ENCODE results near the gene PRKCA. TPM values are rescaled to one million over a fixed set of nuclear protein-coding genes. Genes with fewer than 3 reads are reported as not detected.

Gene PRKCA
- total and polyA plus RNA-seq, 9 of the 15 experiments (the other 6 are each of a cell fraction or from before 2014, with no cell fraction given) = 3.2 to 33.0 (median 17.8) TPM

DNA sequence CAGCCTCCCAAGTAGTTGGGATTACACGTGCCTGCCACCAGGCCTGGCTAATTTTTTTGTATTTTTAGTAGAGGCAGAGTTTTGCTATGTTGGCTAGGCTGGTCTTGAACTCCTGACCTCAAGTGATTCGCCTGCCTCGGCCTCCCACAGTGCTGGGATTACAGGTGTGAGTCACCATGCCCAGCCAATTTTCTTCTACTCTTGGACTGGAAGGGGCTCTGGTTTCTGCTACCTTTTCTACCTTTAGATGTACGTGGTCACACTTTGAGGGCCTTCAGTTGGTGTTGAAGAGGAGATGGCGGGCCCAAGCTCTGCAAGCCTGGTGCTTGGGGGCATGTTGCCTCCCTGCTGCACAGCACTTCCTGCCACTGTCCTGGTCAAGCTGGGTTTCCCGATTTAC, 173.6 kb downstream of the PRKCA start:
- 70% methylated on average over 4 of the region's 6 CpGs for WGBS (ENCODE audit: insufficient coverage, low coverage, missing lambda C conversion rate)
- no peak overlapping the region for H3K27ac ChIP-seq (ENCODE audit: extremely low read depth, low read depth, low read length)
- H3K9ac ChIP-seq (ENCODE audit: insufficient read depth in 1 of 2, low read depth in 2 of 2, low read length in 2 of 2) = no peak overlapping the region
- H3K9me3 ChIP-seq (replicated peaks; ENCODE audit: control insufficient read depth, insufficient read depth, low read depth, low read length) = no peaks in the 10 kb centered on the region
- ChIA-PET CTCF (ENCODE audit: low intra/inter-chr PET ratio) (no interaction called here), POLR2A (interaction anchor here (1.4 kb wide), 1 partner anchor 15 kb away, joined by 4 read pairs; no protein-coding TSS in a partner anchor)
- intact Hi-C loops (cut with micrococcal nuclease) (no loop called here), in situ Hi-C loops (cut with MboI) (no loop called here)
- H2AFZ ChIP-seq (ENCODE audit: low read depth, low read length) = no peak overlapping the region
- H4K20me1 ChIP-seq (replicated peaks; ENCODE audit: control insufficient read depth, insufficient read depth, low read length) = no peaks in the 10 kb centered on the region
- H3K4me1 ChIP-seq (replicated peaks in 1 of 2; ENCODE audit: control insufficient read depth in 2 of 2, insufficient read depth in 2 of 2, low read length in 2 of 2) = peaks cover 0 to 5% of the 10 kb centered on the region in 2 experiments; a peak in 2 of 5 replicates
- peaks cover 4% of the 10 kb centered on the region; the same call in 1 of the 3 replicates for H3K79me2 ChIP-seq (ENCODE audit: control insufficient read depth, insufficient read depth, low read length)
- BruUV-seq (replicated peaks) = no TSS peak
- H3K9me1 ChIP-seq (ENCODE audit: control insufficient read depth, insufficient read depth, low read length) = peaks cover 4% of the 10 kb centered on the region
- no peak for ATAC-seq
- no peaks in the 10 kb centered on the region for H3K27me3 ChIP-seq (ENCODE audit: control insufficient read depth in 2 of 2, insufficient read depth in 2 of 2, low read length in 2 of 2)
- H3K4me2 ChIP-seq (ENCODE audit: insufficient read depth, low read length) = no peak overlapping the region
- no peak for FAIRE-seq
- DNase-seq (ENCODE audit: extremely low read depth in 1 of 4, low spot score in 3 of 4) = no peak
- H3K4me3 ChIP-seq = no peak overlapping the region
- H3K36me3 ChIP-seq (ENCODE audit: control insufficient read depth, insufficient read depth, low read length) = no peaks in the 10 kb centered on the region
- TF ChIP-seq KHSRP (IDR thresholded peaks at IDR 0.05) (no peak), ZNF134 (CRISPR knock-in tag; conservative IDR thresholded peaks at IDR 0.05) (no peak), GATA2 (CRISPR knock-in tag; IDR thresholded peaks at IDR 0.05) (no peak), KLF13 (tag; IDR thresholded peaks at IDR 0.05; ENCODE audit: borderline replicate concordance, low read depth) (no peak), SIRT6 (IDR thresholded peaks at IDR 0.05; ENCODE audit: low read depth, low read length) (no peak), FOXJ2 (tag; IDR thresholded peaks at IDR 0.05) (no peak)
- TF ChIP-seq, protein P1, sequence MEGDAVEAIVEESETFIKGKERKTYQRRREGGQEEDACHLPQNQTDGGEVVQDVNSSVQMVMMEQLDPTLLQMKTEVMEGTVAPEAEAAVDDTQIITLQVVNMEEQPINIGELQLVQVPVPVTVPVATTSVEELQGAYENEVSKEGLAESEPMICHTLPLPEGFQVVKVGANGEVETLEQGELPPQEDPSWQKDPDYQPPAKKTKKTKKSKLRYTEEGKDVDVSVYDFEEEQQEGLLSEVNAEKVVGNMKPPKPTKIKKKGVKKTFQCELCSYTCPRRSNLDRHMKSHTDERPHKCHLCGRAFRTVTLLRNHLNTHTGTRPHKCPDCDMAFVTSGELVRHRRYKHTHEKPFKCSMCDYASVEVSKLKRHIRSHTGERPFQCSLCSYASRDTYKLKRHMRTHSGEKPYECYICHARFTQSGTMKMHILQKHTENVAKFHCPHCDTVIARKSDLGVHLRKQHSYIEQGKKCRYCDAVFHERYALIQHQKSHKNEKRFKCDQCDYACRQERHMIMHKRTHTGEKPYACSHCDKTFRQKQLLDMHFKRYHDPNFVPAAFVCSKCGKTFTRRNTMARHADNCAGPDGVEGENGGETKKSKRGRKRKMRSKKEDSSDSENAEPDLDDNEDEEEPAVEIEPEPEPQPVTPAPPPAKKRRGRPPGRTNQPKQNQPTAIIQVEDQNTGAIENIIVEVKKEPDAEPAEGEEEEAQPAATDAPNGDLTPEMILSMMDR (IDR thresholded peaks at IDR 0.05 in 2 of 3, conservative IDR thresholded peaks at IDR 0.05 in 1 of 3; ENCODE audit: insufficient read depth in 2 of 3, low read depth in 1 of 3, low read length in 3 of 3) = no peak
- TF ChIP-seq, protein P2, sequence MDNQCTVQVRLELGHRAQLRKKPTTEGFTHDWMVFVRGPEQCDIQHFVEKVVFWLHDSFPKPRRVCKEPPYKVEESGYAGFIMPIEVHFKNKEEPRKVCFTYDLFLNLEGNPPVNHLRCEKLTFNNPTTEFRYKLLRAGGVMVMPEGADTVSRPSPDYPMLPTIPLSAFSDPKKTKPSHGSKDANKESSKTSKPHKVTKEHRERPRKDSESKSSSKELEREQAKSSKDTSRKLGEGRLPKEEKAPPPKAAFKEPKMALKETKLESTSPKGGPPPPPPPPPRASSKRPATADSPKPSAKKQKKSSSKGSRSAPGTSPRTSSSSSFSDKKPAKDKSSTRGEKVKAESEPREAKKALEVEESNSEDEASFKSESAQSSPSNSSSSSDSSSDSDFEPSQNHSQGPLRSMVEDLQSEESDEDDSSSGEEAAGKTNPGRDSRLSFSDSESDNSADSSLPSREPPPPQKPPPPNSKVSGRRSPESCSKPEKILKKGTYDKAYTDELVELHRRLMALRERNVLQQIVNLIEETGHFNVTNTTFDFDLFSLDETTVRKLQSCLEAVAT (IDR thresholded peaks at IDR 0.05) = no peak
- TF ChIP-seq, protein P3, sequence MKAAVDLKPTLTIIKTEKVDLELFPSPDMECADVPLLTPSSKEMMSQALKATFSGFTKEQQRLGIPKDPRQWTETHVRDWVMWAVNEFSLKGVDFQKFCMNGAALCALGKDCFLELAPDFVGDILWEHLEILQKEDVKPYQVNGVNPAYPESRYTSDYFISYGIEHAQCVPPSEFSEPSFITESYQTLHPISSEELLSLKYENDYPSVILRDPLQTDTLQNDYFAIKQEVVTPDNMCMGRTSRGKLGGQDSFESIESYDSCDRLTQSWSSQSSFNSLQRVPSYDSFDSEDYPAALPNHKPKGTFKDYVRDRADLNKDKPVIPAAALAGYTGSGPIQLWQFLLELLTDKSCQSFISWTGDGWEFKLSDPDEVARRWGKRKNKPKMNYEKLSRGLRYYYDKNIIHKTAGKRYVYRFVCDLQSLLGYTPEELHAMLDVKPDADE (conservative IDR thresholded peaks at IDR 0.05; ENCODE audit: control insufficient read depth, low read depth, low read length) = no peak

Data from K562 (cell line).